Body of pancreas (tissue), 4 donors: Measurements from ENCODE around the gene TMEM86B. TPM values are rescaled to one million over a fixed set of nuclear protein-coding genes. Genes with fewer than 3 reads are reported as not detected.

Experiments used
- ATAC-seq: fragments of 150-250 bp; one replicate; pipeline ENCODE4 v1.9.1; 2016
- DNase-seq, 4 donors: peaks; one replicate each; pipeline ENCODE4 v3.0.0-alpha.2; 2019
- H3K27ac ChIP-seq, 4 donors: fragments of 200-600 bp; sonication (generic); 1 replicate in 3 of 4; 2 replicates in 1 of 4; pipeline versions ENCODE4 v1.5.1 to v1.6.1; 2016 to 2019; ENCODE audit warnings: mild to moderate bottlenecking in 1 of 4, mixed read lengths in 1 of 4, moderate library complexity in 1 of 4
- H3K27me3 ChIP-seq, 2 donors: fragments of 200-600 bp; sonication (generic); one replicate each; pipeline ENCODE4 v1.6.0; 2016; ENCODE audit warnings: mild to moderate bottlenecking in 1 of 2
- H3K36me3 ChIP-seq, 2 donors: fragments of 200-600 bp; sonication (generic); replicated peaks in 1 of 2; 2 replicates each; pipeline ENCODE4 v1.5.1; 2016; ENCODE audit warnings: low read depth in 2 of 2; ENCODE audit not compliant: insufficient read depth in 1 of 2
- H3K4me1 ChIP-seq: fragments of 200-600 bp; sonication (generic); one replicate; pipeline ENCODE4 v1.6.0; 2016
- H3K4me3 ChIP-seq, 2 donors: fragments of 200-600 bp; sonication (generic); 1 replicate in 1 of 2; 2 replicates in 1 of 2; pipeline ENCODE4 v1.5.1; 2016 to 2019
- H3K9me3 ChIP-seq, 3 donors: fragments of 200-600 bp; sonication (generic); 1 replicate in 2 of 3; 2 replicates in 1 of 3; pipeline ENCODE4 v1.5.1; 2016
- CTCF ChIP-seq, 7 experiments: fragments of 450-650 bp in 4 of 7; fragments of 200-600 bp in 3 of 7; sonication (generic) in 3 of 7; IDR thresholded peaks; one replicate each; pipeline ENCODE4 v1.5.1; 2016 to 2019; ENCODE audit warnings: antibody characterized with exemption in 7 of 7
- POLR2A ChIP-seq, 3 donors: fragments of 450-650 bp; IDR thresholded peaks; one replicate each; pipeline ENCODE4 v1.6.1; 2016; ENCODE audit warnings: antibody characterized with exemption in 3 of 3, mild to moderate bottlenecking in 2 of 3
- WGBS, 2 donors: methylation state at CpG; one replicate each; pipeline ENCODE4 v1.1.5; 2017; 5-methylcytosine and 5-hydroxymethylcytosine counted together
- intact Hi-C: fragments of 100-400 bp; cut with DNase I; formaldehyde crosslinking; loops from one replicate; pipeline ENCODE4 v1.15.1; 2023
- total RNA-seq, 2 donors: library from RNA; depleted of rRNA; stranded (reverse); fragments of >200 nt; gene quantifications; one replicate each; pipeline ENCODE4 v1.1.0, GENCODE V29; 2016

The TMEM86B gene
- total RNA-seq, 2 donors from 2014 or later = 1.6 to 3.0 TPM

- WGBS, 2 donors = 60 to 85% methylated on average over 7 of the region's 7 CpGs
- ATAC-seq = no peak
- Histone ChIP-seq H3K4me1 (peaks cover 36% of the 10 kb centered on the region), H3K9me3 (no peaks in the 10 kb centered on the region), H3K36me3 (no peaks in the 10 kb centered on the region), H3K27me3 (no peaks in the 10 kb centered on the region), H3K4me3 (no peak overlapping the region), H3K27ac (no peak overlapping the region)
- intact Hi-C loops = no loop called here
- TF ChIP-seq POLR2A (IDR thresholded peaks at IDR 0.05) (no peak), CTCF (IDR thresholded peaks at IDR 0.05) (no peak)
- DNase-seq = no peak
Observed at GRCh38 chr19:55213547-55213946, 15.0 kb downstream of the TMEM86B start.

GRCh38 chr19:55212447-55212846, 16.1 kb downstream of the TMEM86B start:
- H3K27me3 ChIP-seq = no peaks in the 10 kb centered on the region
- no peak overlapping the region for H3K4me3 ChIP-seq
- H3K27ac ChIP-seq = no peak overlapping the region
- intact Hi-C loops = no loop called here
- 79% methylated on average over 3 of the region's 3 CpGs for WGBS, 2 donors
- ATAC-seq (no peak), DNase-seq (peak in 1 of 4 donors; percentile 21)
- no peaks in the 10 kb centered on the region for H3K36me3 ChIP-seq
- no peaks in the 10 kb centered on the region for H3K9me3 ChIP-seq
- TF ChIP-seq CTCF (IDR thresholded peaks at IDR 0.05) (peak in 2 of 7 experiments; percentile 1 to 10), POLR2A (IDR thresholded peaks at IDR 0.05) (no peak)
- peaks cover 37% of the 10 kb centered on the region for H3K4me1 ChIP-seq

GRCh38 chr19:55209693-55210472, 18.7 kb downstream of the TMEM86B start:
- TF ChIP-seq POLR2A (IDR thresholded peaks at IDR 0.05) (no peak), CTCF (IDR thresholded peaks at IDR 0.05) (no peak)
- H3K36me3 ChIP-seq = no peaks in the 10 kb centered on the region
- 64 to 67% methylated on average over 17 of the region's 17 CpGs for WGBS, 2 donors
- H3K27me3 ChIP-seq = no peaks in the 10 kb centered on the region
- peaks cover 37% of the 10 kb centered on the region for H3K4me1 ChIP-seq
- H3K27ac ChIP-seq = peak overlapping the region; percentile 79 to 92 (median 84)
- H3K4me3 ChIP-seq = no peak overlapping the region
- intact Hi-C loops = no loop called here
- H3K9me3 ChIP-seq = no peaks in the 10 kb centered on the region
- ATAC-seq = peak; percentile 68
- DNase-seq = peak; percentile 37 to 81 (median 66)

- Histone ChIP-seq H3K4me1 (peaks cover 37% of the 10 kb centered on the region), H3K4me3 (no peak within 1 kb of the TSS), H3K9me3 (no peaks in the 10 kb centered on the region), H3K36me3 (no peaks in the 10 kb centered on the region), H3K27me3 (no peaks in the 10 kb centered on the region), H3K27ac (peak within 1 kb of the TSS; percentile 79 to 92 (median 84))
- peak; percentile 16 for ATAC-seq
- intact Hi-C loops = no loop called here
- peak; percentile 37 to 56 (median 47) for DNase-seq
- no peak for TF ChIP-seq POLR2A (IDR thresholded peaks at IDR 0.05)
- 45 to 68% methylated on average over 6 to 17 of the region's 18 CpGs for WGBS, 2 donors
Observed at GRCh38 chr19:55208880-55209692, 19.5 kb downstream of the TMEM86B start, which contains the start of gene PTPRH. Gene PTPRH (minus strand): TSS chr19:55209501. CDS start chr19:55209433, 68 bp downstream.
